ENCODE results near the gene ATP6AP1.

The ATP6AP1 gene

DNA sequence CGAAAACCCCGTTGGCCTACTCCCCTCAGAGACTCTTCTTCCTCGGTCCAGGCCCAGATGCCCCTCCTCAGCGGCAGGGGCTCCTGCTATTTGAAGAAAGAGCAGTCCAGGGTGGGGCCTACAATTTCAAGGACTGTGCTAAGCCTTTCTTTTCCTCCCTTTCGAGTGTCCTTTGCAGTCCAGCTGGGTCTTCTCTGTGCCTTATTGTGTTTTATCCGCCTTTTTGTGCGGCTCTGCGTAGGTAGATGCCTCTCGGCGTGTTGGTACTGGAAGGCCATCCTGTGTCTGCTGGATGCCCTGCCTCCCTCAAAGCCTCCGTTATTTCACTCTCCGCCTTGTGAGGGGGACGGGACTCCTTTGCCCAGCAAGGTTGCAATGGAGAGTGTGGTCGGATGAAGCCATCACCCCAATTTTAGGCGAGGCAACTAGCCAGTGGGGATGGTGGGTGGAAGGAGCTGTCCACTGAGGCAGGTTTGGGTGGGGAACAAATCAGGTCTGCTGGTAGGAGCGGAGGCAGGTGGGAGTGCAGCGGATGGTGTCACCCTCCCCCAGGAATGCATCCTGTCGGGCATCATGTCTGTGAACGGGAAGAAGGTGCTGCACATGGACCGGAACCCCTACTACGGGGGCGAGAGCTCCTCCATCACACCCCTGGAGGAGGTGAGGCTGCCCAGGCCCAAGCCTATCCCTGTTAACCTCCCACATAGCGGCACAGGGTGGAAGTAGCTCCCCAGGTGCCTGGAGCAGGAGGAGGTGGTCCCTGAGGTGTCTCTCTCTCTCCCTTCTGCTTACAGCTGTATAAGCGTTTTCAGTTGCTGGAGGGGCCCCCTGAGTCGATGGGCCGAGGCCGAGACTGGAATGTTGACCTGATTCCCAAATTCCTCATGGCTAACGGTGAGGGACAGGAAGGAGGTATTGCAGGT, 9.8 kb downstream of the ATP6AP1 start:
- Mint-ChIP-seq H3K27ac (peak overlapping the region; percentile 84 to 92 (median 85)), H3K4me1 (peaks cover 11% of the 10 kb centered on the region), H3K4me3 (peak overlapping the region; percentile 92 to 95 (median 94)), H3K27me3 (ENCODE audit: low read depth) (no peaks in the 10 kb centered on the region), H3K36me3 (ENCODE audit: low read depth) (peaks cover 39% of the 10 kb centered on the region), H3K9me3 (peaks cover 15% of the 10 kb centered on the region)
- TF ChIP-seq, protein P1, sequence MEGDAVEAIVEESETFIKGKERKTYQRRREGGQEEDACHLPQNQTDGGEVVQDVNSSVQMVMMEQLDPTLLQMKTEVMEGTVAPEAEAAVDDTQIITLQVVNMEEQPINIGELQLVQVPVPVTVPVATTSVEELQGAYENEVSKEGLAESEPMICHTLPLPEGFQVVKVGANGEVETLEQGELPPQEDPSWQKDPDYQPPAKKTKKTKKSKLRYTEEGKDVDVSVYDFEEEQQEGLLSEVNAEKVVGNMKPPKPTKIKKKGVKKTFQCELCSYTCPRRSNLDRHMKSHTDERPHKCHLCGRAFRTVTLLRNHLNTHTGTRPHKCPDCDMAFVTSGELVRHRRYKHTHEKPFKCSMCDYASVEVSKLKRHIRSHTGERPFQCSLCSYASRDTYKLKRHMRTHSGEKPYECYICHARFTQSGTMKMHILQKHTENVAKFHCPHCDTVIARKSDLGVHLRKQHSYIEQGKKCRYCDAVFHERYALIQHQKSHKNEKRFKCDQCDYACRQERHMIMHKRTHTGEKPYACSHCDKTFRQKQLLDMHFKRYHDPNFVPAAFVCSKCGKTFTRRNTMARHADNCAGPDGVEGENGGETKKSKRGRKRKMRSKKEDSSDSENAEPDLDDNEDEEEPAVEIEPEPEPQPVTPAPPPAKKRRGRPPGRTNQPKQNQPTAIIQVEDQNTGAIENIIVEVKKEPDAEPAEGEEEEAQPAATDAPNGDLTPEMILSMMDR (IDR thresholded peaks at IDR 0.05; ENCODE audit: unreplicated experiment in 3 of 3) = no peak

GRCh38 chrX:154439841-154440240, 11.4 kb downstream of the ATP6AP1 start:
- H3K27me3 Mint-ChIP-seq (ENCODE audit: low read depth) = no peaks in the 10 kb centered on the region
- H3K36me3 Mint-ChIP-seq (ENCODE audit: low read depth) = peaks cover 27% of the 10 kb centered on the region
- H3K27ac Mint-ChIP-seq = no peak overlapping the region
- peaks cover 15% of the 10 kb centered on the region for H3K9me3 Mint-ChIP-seq
- peak overlapping the region; percentile 41 to 57 (median 47) for H3K4me3 Mint-ChIP-seq
- TF ChIP-seq, protein P1 (IDR thresholded peaks at IDR 0.05; ENCODE audit: unreplicated experiment in 3 of 3) = no peak
- peaks cover 11% of the 10 kb centered on the region for H3K4me1 Mint-ChIP-seq

DNA sequence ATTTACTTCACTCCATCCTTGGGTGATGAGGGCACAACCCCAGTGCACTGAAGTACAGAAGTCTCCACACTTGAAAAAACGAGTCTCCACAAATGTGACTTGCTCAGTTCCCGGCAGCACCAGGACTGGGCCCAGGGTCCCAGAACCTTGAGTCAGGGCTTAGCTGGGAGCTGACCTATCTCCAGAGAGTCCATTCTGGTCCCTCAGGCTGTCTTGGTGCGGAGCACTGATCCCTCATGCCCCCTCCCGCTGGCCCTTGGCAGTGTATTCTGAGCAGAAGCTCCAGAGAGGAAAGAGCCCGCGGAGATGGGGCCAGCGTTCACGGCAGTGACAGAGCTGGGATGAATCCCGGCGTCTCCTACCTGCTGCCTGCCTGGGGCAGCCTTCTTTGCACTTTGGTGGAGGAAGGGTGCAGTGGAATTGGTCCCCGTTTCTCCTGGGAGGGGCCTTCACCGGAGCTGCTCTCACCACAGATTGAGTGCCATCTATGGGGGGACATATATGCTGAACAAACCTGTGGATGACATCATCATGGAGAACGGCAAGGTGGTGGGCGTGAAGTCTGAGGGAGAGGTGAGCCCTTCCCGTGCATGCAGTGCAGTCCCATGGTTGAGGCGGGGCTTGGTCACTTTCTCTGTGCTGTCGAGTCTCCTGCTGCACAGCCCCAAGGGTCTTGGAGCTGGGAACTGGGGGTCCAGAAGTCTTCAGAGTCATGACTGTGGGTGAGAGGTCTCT, 12.3 kb downstream of the ATP6AP1 start:
- Mint-ChIP-seq H3K4me1 (peaks cover 11% of the 10 kb centered on the region), H3K4me3 (peak overlapping the region; percentile 3 to 30 (median 15)), H3K36me3 (ENCODE audit: low read depth) (peaks cover 19% of the 10 kb centered on the region), H3K27me3 (ENCODE audit: low read depth) (no peaks in the 10 kb centered on the region), H3K9me3 (peaks cover 15% of the 10 kb centered on the region), H3K27ac (no peak overlapping the region)
- TF ChIP-seq, protein P1 (IDR thresholded peaks at IDR 0.05; ENCODE audit: unreplicated experiment in 3 of 3) = no peak

- Mint-ChIP-seq H3K9me3 (peaks cover 14% of the 10 kb centered on the region), H3K36me3 (ENCODE audit: low read depth) (peaks cover 19% of the 10 kb centered on the region), H3K4me1 (peaks cover 6% of the 10 kb centered on the region), H3K4me3 (peak overlapping the region; percentile 23 to 50 (median 31)), H3K27ac (no peak overlapping the region), H3K27me3 (ENCODE audit: low read depth) (no peaks in the 10 kb centered on the region)
- TF ChIP-seq, protein P1 (IDR thresholded peaks at IDR 0.05; ENCODE audit: unreplicated experiment in 3 of 3) = no peak
These were observed 13.1 kb downstream of the ATP6AP1 start for GRCh38 chrX:154441564-154441963.

DNA sequence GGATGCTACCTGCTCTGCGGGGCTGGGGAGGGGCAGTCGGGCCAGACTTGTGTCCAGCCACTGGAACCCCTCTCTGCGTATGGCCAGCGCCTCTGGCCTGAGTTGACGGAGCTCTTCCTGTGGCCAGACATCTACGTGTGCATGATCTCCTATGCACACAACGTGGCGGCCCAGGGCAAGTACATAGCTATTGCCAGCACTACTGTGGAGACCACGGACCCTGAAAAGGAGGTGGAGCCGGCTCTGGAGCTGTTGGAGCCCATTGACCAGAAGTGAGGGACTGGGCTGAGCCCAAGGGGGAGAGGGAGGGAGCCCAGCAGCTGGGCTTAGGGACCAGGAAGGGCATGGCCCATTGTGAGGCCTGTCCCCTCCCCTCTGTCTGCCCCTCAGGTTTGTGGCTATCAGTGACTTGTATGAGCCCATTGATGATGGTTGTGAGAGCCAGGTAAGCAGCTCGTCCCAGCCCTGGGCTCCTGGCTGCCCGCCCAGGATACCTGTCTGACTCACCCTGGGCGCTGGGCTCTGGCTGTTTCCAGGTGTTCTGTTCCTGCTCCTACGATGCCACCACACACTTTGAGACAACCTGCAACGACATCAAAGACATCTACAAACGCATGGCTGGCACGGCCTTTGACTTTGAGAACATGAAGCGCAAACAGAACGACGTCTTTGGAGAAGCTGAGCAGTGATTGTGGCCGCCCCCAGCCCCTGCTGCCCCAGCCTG, 13.7 kb downstream of the ATP6AP1 start:
- Mint-ChIP-seq H3K4me1 (peaks cover 6% of the 10 kb centered on the region), H3K27me3 (ENCODE audit: low read depth) (no peaks in the 10 kb centered on the region), H3K27ac (no peak overlapping the region), H3K4me3 (peak overlapping the region in 2 of 3 experiments; percentile 23 to 50), H3K36me3 (ENCODE audit: low read depth) (peaks cover 19% of the 10 kb centered on the region), H3K9me3 (peaks cover 17% of the 10 kb centered on the region)
- TF ChIP-seq, protein P1 (IDR thresholded peaks at IDR 0.05; ENCODE audit: unreplicated experiment in 3 of 3) = no peak
